ENCODE measurements around the gene CYP4Z1. TPM values are rescaled to one million over a fixed set of nuclear protein-coding genes. Genes with fewer than 3 reads are reported as not detected.
A peak's percentile ranks its signal among the peaks of the same experiment; 100 is the strongest.

The CYP4Z1 gene
- 1 to 10 TPM in 3 of 4 donors, not detected in 1; 1.1 to 2.9 (median 1.1) TPM for total RNA-seq

GRCh38 chr1:47067097-47067594 is at the start of gene CYP4Z1:
Gene CYP4Z1, plus strand, starts transcription at chr1:47067231. Its CDS starts 260 bp downstream, at chr1:47067491.
- H3K4me3 ChIP-seq (ENCODE audit: low read depth, poor library complexity, severe bottlenecking) = no peak within 1 kb of the TSS
- intact Hi-C loops (cut with DNase I; ENCODE audit: low total_unique reads) = no loop called here
- DNase-seq (ENCODE audit: low spot score in 2 of 2) = no peak
- TF ChIP-seq, protein P1, sequence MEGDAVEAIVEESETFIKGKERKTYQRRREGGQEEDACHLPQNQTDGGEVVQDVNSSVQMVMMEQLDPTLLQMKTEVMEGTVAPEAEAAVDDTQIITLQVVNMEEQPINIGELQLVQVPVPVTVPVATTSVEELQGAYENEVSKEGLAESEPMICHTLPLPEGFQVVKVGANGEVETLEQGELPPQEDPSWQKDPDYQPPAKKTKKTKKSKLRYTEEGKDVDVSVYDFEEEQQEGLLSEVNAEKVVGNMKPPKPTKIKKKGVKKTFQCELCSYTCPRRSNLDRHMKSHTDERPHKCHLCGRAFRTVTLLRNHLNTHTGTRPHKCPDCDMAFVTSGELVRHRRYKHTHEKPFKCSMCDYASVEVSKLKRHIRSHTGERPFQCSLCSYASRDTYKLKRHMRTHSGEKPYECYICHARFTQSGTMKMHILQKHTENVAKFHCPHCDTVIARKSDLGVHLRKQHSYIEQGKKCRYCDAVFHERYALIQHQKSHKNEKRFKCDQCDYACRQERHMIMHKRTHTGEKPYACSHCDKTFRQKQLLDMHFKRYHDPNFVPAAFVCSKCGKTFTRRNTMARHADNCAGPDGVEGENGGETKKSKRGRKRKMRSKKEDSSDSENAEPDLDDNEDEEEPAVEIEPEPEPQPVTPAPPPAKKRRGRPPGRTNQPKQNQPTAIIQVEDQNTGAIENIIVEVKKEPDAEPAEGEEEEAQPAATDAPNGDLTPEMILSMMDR (IDR thresholded peaks at IDR 0.05) = no peak
- no peak for TF ChIP-seq POLR2A (IDR thresholded peaks at IDR 0.05)

DNA sequence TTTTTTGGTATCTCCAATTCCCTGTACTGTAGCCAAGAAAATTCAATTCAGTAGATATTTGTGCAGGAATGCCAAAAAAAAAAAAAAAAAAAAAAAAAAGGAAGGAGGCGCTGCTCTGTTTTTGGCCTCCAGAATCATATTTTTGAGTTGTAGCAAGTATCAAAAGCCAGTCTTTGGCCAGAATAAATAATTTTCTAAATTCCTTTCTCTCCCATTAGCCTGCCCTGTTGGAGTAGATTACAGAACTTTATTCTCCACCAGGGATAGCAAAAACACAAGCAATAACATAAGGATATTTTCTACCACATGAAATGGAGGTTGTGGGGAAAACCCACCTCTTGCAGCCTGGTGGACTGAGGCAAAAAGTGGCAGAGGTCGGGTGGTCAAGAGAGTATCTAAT is 46.0 kb upstream of the CYP4Z1 start:
- TF ChIP-seq POLR2A (IDR thresholded peaks at IDR 0.05) = no peak
- TF ChIP-seq, protein P1 (IDR thresholded peaks at IDR 0.05) = no peak
- 72 to 73% methylated on average over 2 of the region's 2 CpGs for WGBS, 2 donors
- no peak overlapping the region for H3K4me3 ChIP-seq (ENCODE audit: low read depth, poor library complexity, severe bottlenecking)
- intact Hi-C loops (cut with DNase I; ENCODE audit: low total_unique reads) = no loop called here
- DNase-seq (ENCODE audit: low spot score in 2 of 2) = no peak

- TF ChIP-seq POLR2A (IDR thresholded peaks at IDR 0.05) = no peak
- TF ChIP-seq, protein P1 (IDR thresholded peaks at IDR 0.05) = no peak
Measured at GRCh38 chr1:47023268-47024140, 43.5 kb upstream of the CYP4Z1 start, which contains the start of gene CYP4X1. Gene CYP4X1, plus strand, starts transcription at chr1:47023669. Its CDS starts 149 bp downstream, at chr1:47023818.

DNA sequence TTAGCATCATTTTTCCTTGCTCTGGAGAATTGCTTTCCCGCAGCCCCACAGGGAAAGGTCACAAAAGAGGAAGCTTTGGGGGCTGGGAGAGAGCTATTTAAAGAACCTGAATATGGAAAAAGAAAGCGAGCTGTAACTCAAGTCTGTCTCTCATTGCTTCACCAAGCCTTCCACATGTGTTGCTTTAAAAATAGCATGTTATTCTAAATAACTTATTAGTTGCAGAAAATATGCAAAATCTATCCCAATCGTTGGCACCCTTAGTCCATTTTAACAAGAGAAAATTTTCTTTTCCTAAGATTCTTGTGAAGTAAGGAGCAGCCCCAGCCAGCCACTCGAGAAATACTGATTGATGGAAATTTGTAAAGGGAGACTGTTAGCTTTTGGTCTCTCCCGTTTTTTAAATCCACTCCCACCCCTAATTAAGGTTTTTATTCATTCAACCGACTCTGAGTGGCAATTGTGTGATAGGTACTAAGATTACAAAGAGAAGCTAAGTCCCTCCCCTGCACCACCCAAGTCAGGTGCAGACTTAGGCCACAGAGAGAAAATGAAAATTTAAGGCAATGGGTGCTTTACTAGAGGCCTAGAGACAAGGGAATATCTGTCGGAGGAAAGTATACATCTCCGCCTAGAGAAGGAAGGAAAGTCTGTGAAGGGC is 42.8 kb upstream of the CYP4Z1 start:
- DNase-seq (ENCODE audit: low spot score in 2 of 2) = no peak
- TF ChIP-seq, protein P1 (IDR thresholded peaks at IDR 0.05) = no peak
- TF ChIP-seq POLR2A (IDR thresholded peaks at IDR 0.05) = no peak
- H3K4me3 ChIP-seq (ENCODE audit: low read depth, poor library complexity, severe bottlenecking) = peak overlapping the region; percentile 5
- WGBS, 2 donors = 26 to 29% methylated on average over 8 of the region's 8 CpGs
- intact Hi-C loops (cut with DNase I; ENCODE audit: low total_unique reads) = no loop called here

More at GRCh38 chr1:47023268-47024140, 43.5 kb upstream of the CYP4Z1 start, which contains the start of gene CYP4X1:
- intact Hi-C loops (cut with DNase I; ENCODE audit: low total_unique reads) = no loop called here
- WGBS, 2 donors = 2% methylated on average over 39 to 48 of the region's 49 CpGs
- no peak for DNase-seq (ENCODE audit: low spot score in 2 of 2)
- peak within 1 kb of the TSS; percentile 5 for H3K4me3 ChIP-seq (ENCODE audit: low read depth, poor library complexity, severe bottlenecking)

- H3K4me3 ChIP-seq (ENCODE audit: low read depth, poor library complexity, severe bottlenecking) = no peak overlapping the region
- intact Hi-C loops (cut with DNase I; ENCODE audit: low total_unique reads) = no loop called here
- 25 to 34% methylated on average over 3 of the region's 3 CpGs for WGBS, 2 donors
- no peak for DNase-seq (ENCODE audit: low spot score in 2 of 2)
- no peak for TF ChIP-seq POLR2A (IDR thresholded peaks at IDR 0.05)
- TF ChIP-seq, protein P1 (IDR thresholded peaks at IDR 0.05) = no peak
Measured at GRCh38 chr1:47030170-47030805, 36.7 kb upstream of the CYP4Z1 start.

All from lower leg skin (tissue), 4 donors.